Caki2 (cell line): Measurements from ENCODE around the gene PDE6A. TPM values are rescaled to one million over a fixed set of nuclear protein-coding genes. Genes with fewer than 3 reads are reported as not detected.

Experiments
- DNase-seq: peaks from one replicate; pipeline ENCODE4 v3.0.0-alpha.2; 2015; ENCODE audit warnings: low read depth
- in situ Hi-C: cut with HindIII; loops from 2 replicates; pipeline ENCODE4 v1.10.0; 2016; ENCODE audit warnings: low sequenced_read_pairs, low pct_unique_long_range_greater_than_20kb, mixed read lengths
- total RNA-seq: library from RNA; depleted of rRNA; stranded (reverse); fragments of >200 nt; shearing (Covaris generic); gene quantifications from 2 replicates; pipeline ENCODE4 v1.2.3, GENCODE V29; 2014; ENCODE audit warnings: low replicate concordance; rRNA removed

The PDE6A gene
- total RNA-seq, 1 experiment from 2014 or later: 0.07 TPM

GRCh38 chr5:149811453-149811852, 133.1 kb downstream of the PDE6A start:
- in situ Hi-C loops: no loop called here
- no peak for DNase-seq

GRCh38 chr5:149810856-149811255, 133.7 kb downstream of the PDE6A start:
- DNase-seq: no peak
- in situ Hi-C loops: no loop called here

GRCh38 chr5:149809931-149810691, 134.5 kb downstream of the PDE6A start:
- in situ Hi-C loops: no loop called here
- no peak for DNase-seq

- in situ Hi-C loops: no loop called here
- DNase-seq: no peak
Measured at GRCh38 chr5:149808264-149808982, 136.2 kb downstream of the PDE6A start.

Other genes with a start within 250 kb of the PDE6A start
- 0.17 and 0.43 TPM in 2 replicates for gene PPARGC1B, start 214.5 kb downstream of the PDE6A start, total RNA-seq
- 16.3 and 17.3 TPM in 2 replicates for gene SLC26A2, start 16.0 kb upstream of the PDE6A start, total RNA-seq
- 2.2 and 4.2 TPM in 2 replicates for gene TIGD6, start 55.9 kb upstream of the PDE6A start, total RNA-seq
- gene HMGXB3, start 55.9 kb upstream of the PDE6A start, total RNA-seq: 18.9 and 19.9 TPM in 2 replicates
- not detected in 2 replicates for gene CSF1R, start 141.8 kb upstream of the PDE6A start, total RNA-seq
- gene PDGFRB, start 211.1 kb upstream of the PDE6A start, total RNA-seq: 1.4 and 16.3 TPM in 2 replicates
- gene CDX1, start 222.0 kb upstream of the PDE6A start, total RNA-seq: not detected in 2 replicates
- not detected in 2 replicates for gene SLC6A7, start 245.3 kb upstream of the PDE6A start, total RNA-seq